Fibroblast of lung (primary cell): Measurements from ENCODE around the gene ITPR2.

Experiments
- EZH2 ChIP-seq: IDR thresholded peaks from 2 replicates; pipeline ENCODE4 v1.5.1; 2012; ENCODE audit warnings: low read length, control low read depth, mild to moderate bottlenecking; ENCODE audit errors: missing control alignments
- TF ChIP-seq, protein P1 (sequence below), 2 donors: IDR thresholded peaks in 1 of 2; conservative IDR thresholded peaks in 1 of 2; 1 replicate in 1 of 2; 2 replicates in 1 of 2; pipeline ENCODE4 v1.5.1; 2011 to 2012; ENCODE audit warnings: low read length in 2 of 2, control low read depth in 1 of 2, inconsistent platforms in 1 of 2, low read depth in 1 of 2, mild to moderate bottlenecking in 1 of 2

DNA sequence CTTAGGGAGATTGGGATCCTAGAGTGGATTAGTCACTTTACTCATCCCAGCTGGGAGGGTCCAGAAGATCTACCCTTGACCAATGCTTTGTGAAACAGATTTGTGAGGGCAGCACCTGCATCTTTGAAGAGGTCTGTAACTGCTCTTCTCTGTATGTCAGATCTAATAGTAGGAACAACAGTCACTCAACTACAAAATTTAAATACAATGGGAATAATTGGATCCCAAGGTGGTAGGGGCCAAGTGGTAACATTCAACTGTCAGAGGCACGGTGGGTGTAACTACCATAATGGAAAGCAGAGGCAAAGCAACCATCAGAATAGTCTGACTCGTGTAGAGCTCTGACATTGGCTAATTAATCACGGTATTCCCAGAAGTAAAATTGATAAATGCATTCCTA, 55.8 kb downstream of the ITPR2 start:
- TF ChIP-seq, protein P1, sequence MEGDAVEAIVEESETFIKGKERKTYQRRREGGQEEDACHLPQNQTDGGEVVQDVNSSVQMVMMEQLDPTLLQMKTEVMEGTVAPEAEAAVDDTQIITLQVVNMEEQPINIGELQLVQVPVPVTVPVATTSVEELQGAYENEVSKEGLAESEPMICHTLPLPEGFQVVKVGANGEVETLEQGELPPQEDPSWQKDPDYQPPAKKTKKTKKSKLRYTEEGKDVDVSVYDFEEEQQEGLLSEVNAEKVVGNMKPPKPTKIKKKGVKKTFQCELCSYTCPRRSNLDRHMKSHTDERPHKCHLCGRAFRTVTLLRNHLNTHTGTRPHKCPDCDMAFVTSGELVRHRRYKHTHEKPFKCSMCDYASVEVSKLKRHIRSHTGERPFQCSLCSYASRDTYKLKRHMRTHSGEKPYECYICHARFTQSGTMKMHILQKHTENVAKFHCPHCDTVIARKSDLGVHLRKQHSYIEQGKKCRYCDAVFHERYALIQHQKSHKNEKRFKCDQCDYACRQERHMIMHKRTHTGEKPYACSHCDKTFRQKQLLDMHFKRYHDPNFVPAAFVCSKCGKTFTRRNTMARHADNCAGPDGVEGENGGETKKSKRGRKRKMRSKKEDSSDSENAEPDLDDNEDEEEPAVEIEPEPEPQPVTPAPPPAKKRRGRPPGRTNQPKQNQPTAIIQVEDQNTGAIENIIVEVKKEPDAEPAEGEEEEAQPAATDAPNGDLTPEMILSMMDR (conservative IDR thresholded peaks at IDR 0.05 in 1 of 2, IDR thresholded peaks at IDR 0.05 in 1 of 2; ENCODE audit: low read depth in 1 of 2, low read length in 2 of 2) = no peak
- TF ChIP-seq EZH2 = no peak
